MM.1S (cell line): ENCODE data around the gene CEP164.

Experiments used
- EZH2 ChIP-seq: fragments of 300-600 bp; sonication (generic); optimal IDR thresholded peaks from 2 replicates; pipeline ENCODE3; 2017; ENCODE audit warnings: low read depth, mild to moderate bottlenecking, antibody characterized with exemption, low read length, mixed read lengths
- EZH2phosphoT487 ChIP-seq: fragments of 300-600 bp; sonication (generic); IDR thresholded peaks from 2 replicates; pipeline ENCODE4 v1.6.1; 2018; ENCODE audit warnings: antibody characterized with exemption, low read length
- TF ChIP-seq, protein P1 (sequence below): fragments of 300-600 bp; sonication (generic); IDR thresholded peaks from 2 replicates; pipeline ENCODE4 v1.5.1; 2016; ENCODE audit warnings: antibody characterized with exemption, low read length, mixed read lengths

DNA sequence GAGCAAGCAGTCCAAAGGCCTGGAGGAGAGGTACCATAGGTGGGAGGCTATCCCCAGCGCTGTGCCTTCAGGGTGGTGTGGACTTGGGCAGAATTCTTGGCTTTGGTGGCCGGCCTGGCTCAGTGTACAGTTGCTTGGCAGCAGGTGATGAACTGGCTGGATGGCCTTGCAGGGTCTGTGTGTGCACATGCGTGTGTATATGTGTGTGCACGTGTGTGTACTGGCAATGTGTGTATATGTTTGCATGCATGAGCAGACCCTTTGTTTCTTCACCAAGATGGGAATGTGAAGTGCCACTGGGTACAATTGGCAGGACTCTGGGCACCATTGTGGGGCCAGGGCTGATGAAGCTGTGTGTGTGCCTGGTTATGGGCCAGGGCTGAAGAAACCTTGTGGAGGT is 53.0 kb downstream of the CEP164 start:
- TF ChIP-seq, protein P1, sequence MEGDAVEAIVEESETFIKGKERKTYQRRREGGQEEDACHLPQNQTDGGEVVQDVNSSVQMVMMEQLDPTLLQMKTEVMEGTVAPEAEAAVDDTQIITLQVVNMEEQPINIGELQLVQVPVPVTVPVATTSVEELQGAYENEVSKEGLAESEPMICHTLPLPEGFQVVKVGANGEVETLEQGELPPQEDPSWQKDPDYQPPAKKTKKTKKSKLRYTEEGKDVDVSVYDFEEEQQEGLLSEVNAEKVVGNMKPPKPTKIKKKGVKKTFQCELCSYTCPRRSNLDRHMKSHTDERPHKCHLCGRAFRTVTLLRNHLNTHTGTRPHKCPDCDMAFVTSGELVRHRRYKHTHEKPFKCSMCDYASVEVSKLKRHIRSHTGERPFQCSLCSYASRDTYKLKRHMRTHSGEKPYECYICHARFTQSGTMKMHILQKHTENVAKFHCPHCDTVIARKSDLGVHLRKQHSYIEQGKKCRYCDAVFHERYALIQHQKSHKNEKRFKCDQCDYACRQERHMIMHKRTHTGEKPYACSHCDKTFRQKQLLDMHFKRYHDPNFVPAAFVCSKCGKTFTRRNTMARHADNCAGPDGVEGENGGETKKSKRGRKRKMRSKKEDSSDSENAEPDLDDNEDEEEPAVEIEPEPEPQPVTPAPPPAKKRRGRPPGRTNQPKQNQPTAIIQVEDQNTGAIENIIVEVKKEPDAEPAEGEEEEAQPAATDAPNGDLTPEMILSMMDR, result no peak
- TF ChIP-seq EZH2 (no peak), EZH2phosphoT487 (no peak)
